ENCODE results near the gene RNFT1.
A peak's percentile ranks its signal among the peaks of the same experiment; 100 is the strongest.
"Not testable (repeated sequence)": the region's sequence is repeated elsewhere in the genome, so short reads cannot be mapped to it uniquely, and the experiment has no call there.

The RNFT1 gene, protein sequence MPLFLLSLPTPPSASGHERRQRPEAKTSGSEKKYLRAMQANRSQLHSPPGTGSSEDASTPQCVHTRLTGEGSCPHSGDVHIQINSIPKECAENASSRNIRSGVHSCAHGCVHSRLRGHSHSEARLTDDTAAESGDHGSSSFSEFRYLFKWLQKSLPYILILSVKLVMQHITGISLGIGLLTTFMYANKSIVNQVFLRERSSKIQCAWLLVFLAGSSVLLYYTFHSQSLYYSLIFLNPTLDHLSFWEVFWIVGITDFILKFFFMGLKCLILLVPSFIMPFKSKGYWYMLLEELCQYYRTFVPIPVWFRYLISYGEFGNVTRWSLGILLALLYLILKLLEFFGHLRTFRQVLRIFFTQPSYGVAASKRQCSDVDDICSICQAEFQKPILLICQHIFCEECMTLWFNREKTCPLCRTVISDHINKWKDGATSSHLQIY

DNA sequence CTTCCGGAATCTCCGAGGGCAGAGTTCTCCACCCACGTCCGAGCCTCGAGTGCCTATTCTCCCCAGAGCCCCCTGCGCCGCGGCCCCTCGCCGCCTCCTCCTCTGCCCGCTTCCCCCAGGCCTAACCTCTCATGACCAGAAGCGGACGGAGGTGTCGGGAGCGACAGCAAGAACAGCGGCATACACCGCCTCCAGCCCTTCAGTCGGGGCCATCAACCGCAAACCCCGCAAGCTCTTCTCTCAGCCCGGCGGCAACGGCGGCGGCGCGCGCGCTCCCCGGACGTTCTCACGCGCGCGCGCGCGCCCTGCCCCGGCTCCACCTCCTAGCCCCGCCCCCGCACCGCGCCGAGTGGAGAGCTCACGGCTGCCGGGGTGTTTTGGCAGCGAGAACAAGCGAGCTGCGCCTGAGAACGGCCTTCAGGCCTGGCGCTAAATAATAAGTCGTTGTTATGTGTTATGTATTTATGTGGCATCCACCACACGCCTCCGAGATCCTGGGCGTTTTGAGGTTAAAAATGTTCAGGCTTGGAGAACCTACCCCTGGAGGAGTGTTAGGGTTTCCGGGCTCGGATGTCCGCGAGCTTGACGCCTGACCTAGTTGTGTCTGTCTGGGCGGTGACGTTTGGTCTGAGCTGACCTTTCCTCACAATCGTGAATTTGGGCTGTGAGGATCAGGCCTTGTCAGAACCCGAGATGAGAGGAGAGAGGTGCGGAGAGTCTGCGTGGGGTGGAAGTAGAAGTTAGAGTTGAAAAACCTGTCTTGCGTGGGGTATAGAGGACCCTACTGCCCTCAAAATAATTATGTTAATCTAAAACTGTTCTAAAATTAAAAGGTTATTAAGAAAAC, at the start of gene RNFT1:
TSS of gene RNFT1 (minus strand) at position 259 of the 847 bp plus-strand sequence. CDS start at position 182, 77 bp downstream.
- peak; percentile 90 for DNase-seq

DNA sequence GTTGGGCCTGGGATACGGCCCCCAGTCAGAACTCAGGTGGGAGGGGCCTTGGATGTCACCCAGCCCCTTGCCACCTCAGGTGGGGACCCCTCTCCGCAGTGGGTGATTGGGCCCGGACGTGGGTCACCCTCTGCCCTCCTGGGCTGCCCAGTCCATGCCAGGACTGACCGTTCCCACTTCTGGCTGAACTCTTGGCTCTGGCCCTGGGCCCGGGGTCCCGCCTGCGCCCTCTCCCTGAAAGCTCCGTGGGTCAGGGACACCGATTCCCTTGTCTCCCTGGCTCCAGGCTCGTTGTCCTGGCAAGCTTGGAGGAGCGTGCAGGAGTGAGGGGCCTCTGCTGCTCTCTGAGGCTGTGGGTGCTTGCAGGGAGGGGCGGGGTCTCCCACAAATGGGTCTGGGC, 44.8 kb upstream of the RNFT1 start:
- DNase-seq, result not testable (repeated sequence)

DNA sequence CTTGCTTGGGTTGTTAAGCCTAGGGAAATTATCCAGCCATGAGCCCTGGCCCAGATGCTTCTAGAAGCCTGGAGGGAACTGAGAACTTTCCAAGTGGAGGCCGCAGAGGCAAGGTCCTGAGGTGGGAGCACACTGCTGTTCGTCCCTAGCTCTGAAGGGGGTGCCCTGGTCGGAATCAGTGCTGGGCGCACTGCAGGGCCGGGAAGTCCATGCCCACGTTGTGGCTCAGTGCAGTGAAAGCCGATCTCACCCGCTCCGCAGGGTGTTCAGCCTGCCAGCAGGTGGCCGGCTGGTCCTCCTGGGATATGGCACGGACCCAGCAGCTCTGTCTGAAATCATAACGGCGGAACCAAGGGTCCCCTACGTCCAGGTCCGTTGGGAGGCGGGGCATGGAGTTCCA, 43.8 kb upstream of the RNFT1 start:
- DNase-seq, result not testable (repeated sequence)

- DNase-seq, result no peak
Observed at GRCh38 chr17:60006160-60006559, 41.6 kb upstream of the RNFT1 start.

GRCh38 chr17:60004561-60004960, 40.0 kb upstream of the RNFT1 start:
- not testable (repeated sequence) for DNase-seq

- DNase-seq, result not testable (repeated sequence)
Observed at GRCh38 chr17:60002405-60002804, 37.9 kb upstream of the RNFT1 start.

GRCh38 chr17:59996608-59997007, 32.1 kb upstream of the RNFT1 start:
- DNase-seq, result not testable (repeated sequence)

DNA sequence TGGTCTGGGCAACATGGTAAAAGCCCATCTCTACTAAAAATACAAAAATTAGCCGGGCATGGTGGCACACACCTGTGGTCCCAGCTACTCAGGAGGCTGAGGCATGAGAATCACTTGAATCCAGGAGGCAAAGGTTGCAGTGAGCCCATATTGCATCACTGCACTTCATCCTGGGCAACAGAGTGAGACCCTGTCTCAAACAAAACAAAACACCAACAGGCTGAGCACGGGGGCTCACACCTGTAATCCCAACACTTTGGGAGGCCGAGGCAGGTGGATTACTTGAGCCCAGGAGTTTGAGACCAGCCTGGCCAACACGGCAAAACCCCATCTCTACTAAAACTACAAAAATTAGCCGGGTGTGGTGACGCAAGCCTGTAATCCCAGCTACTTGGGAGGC, 10.6 kb upstream of the RNFT1 start:
- DNase-seq, result not testable (repeated sequence)

- not testable (repeated sequence) for DNase-seq
Observed at GRCh38 chr17:59973483-59973882, 8.9 kb upstream of the RNFT1 start.

- DNase-seq, result no peak
Observed at GRCh38 chr17:59972778-59973177, 8.2 kb upstream of the RNFT1 start.

DNA sequence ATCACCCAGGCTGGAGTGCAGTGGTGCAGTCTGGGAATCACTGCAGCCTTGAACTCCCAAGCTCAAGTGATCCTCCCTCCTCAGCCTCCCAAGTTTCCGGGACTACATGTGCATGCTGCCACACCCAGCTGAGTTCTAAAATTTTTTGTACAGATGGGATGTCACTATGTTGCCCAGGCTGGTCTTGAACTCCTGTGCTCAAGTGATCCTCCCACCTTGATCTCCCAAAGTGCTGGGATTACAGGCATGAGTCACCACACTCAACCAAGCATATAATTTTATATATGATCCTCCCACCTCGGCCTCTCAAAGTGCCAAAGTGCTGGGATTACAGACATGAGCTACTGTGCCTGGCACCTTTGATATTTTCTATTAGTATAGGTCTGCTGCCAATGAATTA, 7.2 kb upstream of the RNFT1 start:
- not testable (repeated sequence) for DNase-seq

- peak; percentile 41 for DNase-seq
Observed at GRCh38 chr17:59963738-59964481, 630 bp downstream of the RNFT1 start.

- DNase-seq, result no peak
Observed at GRCh38 chr17:59962739-59963318, 1.7 kb downstream of the RNFT1 start.

DNA sequence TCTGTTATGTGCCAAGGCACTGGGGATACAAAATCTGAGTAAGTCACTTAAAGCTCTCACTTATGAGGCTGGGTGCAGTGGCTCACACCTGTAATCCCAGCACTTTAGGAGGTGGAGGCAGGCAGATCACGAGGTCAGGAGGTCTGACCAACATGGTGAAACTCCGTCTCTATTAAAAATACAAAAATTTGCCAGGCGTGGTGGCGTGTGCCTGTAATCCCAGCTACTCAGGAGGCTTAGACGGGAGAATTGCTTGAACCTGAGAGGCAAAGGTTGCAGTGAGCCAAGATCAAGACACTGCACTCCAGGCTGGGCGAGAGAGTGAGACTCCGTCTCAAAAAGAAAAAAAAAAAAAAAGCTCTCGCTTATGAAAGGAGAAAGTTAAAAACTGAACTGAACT, 5.0 kb downstream of the RNFT1 start:
- not testable (repeated sequence) for DNase-seq

- DNase-seq, result no peak
Observed at GRCh38 chr17:59954856-59955255, 9.7 kb downstream of the RNFT1 start.

DNA sequence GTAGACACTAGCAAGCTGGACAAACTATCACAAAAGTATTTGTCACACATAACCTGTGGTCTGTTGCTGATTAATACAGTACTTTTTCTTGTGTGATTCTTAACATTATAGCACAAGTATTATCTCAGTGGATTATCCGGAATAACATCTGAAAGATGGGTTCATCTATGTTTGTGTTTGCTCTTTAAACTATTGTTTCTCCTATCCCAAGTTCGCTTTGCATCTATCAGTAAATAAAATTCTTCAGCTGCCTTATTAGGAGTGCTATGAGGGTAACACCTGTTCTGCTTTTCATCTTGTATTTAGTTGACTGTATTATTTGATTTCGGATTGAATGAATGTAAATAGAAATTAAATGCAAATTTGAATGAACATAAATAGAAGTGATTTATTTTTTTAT, 14.5 kb downstream of the RNFT1 start:
- no peak for DNase-seq

DNA sequence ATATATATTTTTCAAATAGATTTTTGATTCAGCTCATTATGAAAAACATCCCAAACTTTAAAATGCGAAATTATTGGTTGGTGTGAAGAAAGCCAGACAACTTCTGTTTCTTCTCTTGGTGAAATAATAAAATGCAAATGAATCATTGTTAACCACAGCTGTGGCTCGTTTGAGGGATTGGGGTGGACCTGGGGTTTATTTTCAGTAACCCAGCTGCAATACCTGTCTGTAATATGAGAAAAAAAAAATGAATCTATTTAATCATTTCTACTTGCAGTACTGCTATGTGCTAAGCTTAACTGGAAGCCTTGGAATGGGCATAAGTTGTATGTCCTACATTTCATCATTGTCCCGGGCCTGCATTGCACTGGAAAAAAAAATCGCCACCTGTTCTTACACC, 17.2 kb downstream of the RNFT1 start:
- not testable (repeated sequence) for DNase-seq

GRCh38 chr17:59946433-59946832, 18.1 kb downstream of the RNFT1 start:
- not testable (repeated sequence) for DNase-seq

- no peak for DNase-seq
Observed at GRCh38 chr17:59941131-59941530, 23.4 kb downstream of the RNFT1 start.

DNA sequence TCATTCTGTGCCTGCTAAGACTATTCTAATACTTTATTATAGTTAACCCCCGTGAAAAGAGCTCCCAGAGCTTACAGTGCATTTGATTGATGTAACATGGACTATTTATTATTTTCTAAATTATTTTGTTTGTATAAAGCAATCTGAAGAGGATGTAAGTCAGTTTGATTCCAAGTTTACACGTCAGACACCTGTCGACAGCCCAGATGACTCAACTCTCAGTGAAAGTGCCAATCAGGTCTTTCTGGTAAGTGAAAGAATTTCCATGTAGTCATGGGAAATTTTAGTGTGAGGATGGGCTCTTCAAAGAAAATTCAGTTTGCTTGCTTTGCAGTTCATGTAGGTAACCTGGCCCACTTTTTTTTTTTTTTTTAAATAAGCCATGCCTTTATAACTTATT, 23.8 kb downstream of the RNFT1 start:
- DNase-seq, result not testable (repeated sequence)

GRCh38 chr17:59933317-59933716, 31.2 kb downstream of the RNFT1 start:
- not testable (repeated sequence) for DNase-seq

GRCh38 chr17:59930768-59931167, 33.8 kb downstream of the RNFT1 start:
- DNase-seq, result not testable (repeated sequence)

GRCh38 chr17:59930121-59930520, 34.4 kb downstream of the RNFT1 start:
- not testable (repeated sequence) for DNase-seq

Measured in activated gamma-delta T cell treated with Interleukin-2 at 50 U/mL for 16 hours (primary cell).